UCSD-AML1 (cell line): ENCODE results near the gene ANKRD33B.
"Not testable (repeated sequence)": the region's sequence is repeated elsewhere in the genome, so short reads cannot be mapped to it uniquely, and the experiment has no call there.

Experiments used
- DNase-seq: peaks from one replicate; lab custom pipeline; 2025; ENCODE audit not compliant: unreplicated experiment; lab: John Stamatoyannopoulos, UW

The ANKRD33B gene

GRCh38 chr5:10612251-10612650, 48.4 kb downstream of the ANKRD33B start:
- no peak for DNase-seq

DNA sequence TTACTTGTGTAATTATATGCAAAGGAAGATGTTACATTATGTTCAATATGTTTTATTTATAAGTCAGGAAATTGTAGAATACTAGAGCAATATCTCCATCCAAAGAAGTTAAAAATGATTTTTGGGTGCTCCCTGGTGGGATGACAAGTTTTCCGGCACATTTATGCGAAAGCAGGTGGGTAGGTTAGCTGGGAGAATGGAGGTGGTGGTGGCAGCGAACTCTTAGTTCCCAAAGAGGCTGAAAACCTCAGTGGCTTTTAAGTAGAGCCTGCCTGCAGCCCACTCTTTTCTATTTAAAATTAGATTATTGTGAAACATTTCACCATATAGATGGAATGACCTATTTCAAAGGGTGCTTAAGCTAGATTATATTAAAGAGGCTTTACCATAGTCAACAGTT, 51.8 kb downstream of the ANKRD33B start:
- no peak for DNase-seq

GRCh38 chr5:10617103-10617502, 53.2 kb downstream of the ANKRD33B start:
- no peak for DNase-seq

GRCh38 chr5:10618311-10618710, 54.4 kb downstream of the ANKRD33B start:
- DNase-seq = no peak

GRCh38 chr5:10619649-10620048, 55.8 kb downstream of the ANKRD33B start:
- DNase-seq = no peak

DNA sequence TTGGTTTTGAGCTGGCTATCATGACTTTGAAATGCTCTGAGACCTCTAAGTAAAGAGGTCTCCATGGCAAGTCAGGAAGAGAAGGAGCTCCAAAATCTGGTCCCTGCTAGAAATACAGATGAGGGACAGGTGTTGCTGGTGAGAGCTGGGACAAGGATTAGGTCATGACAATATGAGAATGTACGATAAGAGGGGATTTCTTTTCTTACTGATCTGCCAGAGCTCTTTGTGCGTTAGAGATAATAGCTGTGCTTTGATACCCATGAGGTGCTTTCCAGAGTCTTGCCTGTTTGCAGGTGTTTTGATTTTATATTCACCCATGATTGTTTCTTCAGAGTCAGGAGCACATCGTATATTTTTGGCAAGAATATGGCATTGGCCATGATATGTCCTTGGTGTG, 56.5 kb downstream of the ANKRD33B start:
- no peak for DNase-seq

DNA sequence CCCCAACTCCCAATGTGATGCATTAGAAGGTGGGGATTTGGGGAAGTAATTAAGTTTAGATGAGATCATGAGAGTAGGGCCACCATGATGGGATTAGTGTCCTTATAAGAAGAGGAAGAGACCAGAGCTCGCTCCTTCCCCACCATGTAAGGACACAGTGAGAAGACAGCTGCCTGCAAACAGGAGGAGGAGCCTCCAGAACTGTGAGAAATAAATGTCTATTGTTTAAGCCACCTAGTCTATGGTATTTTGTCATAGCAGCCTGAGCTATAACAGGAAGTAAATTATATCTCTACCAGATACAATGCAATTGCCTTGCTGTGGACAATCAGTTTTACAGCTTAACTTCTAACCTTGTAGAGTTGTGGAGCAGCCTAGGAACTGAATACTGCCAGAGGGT, 58.0 kb downstream of the ANKRD33B start:
- DNase-seq = no peak

DNA sequence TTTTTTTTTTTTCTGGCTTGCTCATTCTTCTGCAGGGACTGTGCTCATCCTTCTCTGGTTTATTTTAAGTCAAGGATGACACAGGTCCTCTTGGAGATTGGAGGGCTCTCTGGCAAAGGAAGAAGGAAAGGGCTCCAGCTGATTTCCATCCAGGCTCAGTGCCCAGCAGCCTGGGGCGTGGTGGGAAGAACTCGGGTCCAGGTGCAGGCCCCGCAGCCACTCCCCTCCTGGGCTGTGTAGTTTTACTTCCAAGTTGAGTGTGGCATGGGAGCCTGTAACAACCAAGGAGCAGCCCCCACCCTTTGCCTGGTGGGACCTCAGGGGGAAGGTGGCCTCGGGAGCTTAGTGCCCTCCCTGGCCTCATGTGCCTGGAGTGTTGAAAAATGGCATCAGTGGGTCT, 58.9 kb downstream of the ANKRD33B start:
- DNase-seq = no peak

DNA sequence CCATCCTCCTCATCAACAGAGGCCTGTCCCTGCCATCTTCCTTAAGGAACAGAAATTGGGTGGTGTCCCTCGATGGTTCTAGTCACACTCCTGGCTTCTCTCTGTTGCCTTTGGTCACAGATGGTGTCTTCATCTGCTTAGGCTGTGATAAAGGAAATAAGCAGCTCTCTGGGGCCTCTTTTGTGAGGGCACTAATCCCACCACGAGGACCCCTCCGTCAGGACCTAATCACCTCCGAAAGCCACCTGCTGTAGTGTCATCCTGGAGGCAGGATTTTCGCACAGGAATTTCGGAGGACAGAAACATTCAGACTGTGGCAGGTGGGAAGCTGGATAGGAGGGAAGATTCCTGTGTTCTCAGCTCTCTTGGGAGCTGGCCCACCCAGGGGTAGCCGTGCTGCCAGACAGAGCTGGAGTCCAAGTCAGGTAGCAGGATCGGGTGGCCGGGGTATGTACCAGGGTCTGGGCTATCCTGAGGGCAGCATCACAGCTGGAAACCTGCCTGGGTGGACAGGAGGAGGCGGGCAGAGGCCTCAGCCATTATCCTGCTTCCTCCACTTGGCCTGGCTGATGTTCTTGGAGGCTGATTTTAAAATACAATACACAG, 59.5 kb downstream of the ANKRD33B start:
- no peak for DNase-seq

GRCh38 chr5:10624206-10624605, 60.3 kb downstream of the ANKRD33B start:
- DNase-seq = no peak

DNA sequence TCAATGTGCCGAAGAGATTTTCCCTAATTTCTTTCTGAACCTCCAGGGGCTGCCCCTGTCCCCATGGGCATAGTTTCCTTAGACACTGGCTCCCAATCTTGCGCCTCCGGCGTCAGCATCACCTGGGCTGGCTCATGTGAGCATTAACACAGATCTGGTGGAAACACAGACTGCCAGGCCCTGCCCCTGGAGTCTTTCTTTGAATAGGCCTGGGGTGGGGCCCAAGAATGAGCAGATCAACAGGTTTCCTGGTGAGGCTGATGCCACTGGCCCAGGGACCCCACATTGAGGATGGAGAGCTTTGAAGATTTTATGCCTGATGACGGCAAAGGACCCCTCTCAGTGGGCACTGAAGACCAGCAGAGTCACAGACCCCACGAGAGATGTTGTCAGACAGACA, 60.8 kb downstream of the ANKRD33B start:
- no peak for DNase-seq

- DNase-seq = no peak
These were observed 62.0 kb downstream of the ANKRD33B start for GRCh38 chr5:10625700-10626472.

DNA sequence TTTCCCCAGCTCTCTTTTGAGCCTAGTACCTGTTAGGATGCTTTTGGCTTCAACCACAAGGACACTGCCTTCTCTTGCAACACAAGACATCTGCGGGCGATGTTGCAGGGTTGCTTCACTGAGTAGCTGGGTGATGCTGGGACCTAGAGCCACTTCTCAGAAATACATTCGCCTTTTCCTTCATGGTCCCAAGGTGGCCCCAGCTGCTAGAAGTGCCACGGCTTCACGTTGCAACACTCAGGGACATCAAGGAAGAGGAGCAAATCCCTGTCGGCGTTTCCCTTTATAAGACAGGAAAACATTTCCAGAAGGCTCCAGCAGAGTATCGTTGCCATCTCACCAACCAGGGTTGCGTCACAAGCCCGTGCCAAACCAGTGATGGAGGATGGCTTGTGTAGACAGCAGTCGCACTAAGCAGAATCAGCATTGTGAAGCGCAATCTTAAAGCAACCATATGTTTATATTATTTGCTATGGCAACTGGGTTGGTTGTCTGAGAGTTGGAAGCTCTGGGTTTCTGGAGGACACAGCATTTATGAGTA, 62.7 kb downstream of the ANKRD33B start:
- DNase-seq = no peak

GRCh38 chr5:10627160-10627701, 63.4 kb downstream of the ANKRD33B start:
- DNase-seq = peak; percentile 50

DNA sequence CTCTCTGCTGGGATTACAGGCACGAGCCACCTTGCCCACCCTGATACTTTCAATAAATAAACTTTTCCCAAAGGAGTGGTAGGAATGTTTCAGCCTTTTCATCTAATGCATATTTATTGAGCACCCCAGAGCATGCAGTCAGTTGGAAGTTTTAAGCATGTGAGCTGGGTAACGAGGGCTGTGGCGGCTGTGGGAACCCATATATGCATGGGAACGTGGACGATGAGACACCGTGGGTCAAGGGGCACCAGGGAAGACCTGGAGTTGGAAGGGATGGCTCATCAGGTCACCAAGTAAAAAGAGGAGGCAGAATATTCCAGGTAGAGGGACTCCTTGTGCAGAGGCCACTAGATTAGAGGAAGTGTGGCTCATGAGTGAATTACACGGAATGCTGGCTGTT, 64.7 kb downstream of the ANKRD33B start:
- DNase-seq = no peak

DNA sequence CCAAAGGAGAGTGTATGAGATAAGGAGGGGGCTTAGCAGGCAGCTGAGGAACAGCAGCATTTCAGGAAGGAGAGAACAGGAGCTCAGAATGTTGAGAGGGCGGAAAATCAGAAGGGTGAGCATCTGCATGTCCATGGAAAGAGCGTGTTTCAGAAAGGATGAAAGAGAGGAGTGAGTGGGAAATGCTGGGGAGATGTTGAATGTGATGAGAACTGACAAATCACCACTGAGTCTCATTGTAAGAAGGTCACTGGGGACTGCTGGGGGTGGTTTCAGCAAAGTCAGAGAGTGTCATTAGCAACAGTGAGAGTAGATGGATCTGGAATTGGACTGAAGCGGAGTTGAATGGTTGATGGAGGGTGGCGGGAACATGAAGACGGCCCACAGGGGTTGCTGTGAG, 65.8 kb downstream of the ANKRD33B start:
- no peak for DNase-seq

DNA sequence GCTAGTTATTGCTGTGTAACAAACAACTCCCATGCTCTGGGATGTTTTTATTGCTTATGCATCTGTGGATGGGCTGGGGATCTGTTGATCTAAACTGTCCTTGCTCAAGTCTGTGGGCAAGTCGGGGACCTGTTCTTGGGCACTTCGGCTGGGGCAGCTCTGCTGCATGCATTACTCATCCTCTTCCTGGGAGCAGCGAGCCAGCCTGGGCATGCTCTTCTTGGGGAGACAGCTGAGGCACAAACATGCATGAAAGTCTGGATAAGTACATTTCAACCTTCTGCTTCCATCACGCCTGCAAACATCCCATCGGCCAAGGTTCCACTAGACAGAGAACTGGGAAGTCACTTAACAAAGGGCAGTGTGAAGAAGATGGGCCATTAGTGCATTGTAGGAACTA, 66.3 kb downstream of the ANKRD33B start:
- DNase-seq = no peak

GRCh38 chr5:10630744-10631143, 66.9 kb downstream of the ANKRD33B start:
- DNase-seq = not testable (repeated sequence)

GRCh38 chr5:10631316-10631996, 67.6 kb downstream of the ANKRD33B start:
- no peak for DNase-seq

DNA sequence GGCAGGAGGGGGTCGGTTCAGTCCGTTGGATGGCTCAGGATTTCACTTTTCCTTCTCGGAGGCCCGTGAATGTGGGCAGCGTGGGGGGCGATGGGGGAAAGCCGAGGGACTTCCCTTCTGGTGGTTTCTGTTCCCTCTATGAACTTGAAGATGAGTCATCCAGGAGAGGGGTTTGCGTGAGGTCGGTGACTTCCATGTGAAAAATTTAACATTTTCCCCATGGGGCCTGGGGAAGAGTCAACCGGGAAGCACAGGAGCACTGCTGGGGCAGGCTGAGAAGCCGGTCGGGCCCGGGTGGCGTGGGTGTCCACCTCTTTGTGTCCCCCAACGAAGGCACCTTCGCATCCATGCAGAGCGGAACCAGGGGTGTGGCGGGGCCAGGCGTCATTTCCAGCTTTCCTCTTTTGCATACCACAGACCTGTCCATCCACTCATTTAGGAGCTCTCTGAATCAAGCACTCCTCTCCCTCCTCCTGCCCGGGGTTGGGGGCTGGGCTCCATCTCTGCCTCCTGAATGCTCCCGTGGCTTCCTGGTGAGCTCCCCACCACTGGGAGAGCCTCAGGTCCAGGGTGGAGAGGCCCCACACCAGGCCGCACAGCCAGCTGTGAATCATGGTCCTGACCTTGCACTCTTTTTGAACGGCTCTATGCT, 68.4 kb downstream of the ANKRD33B start:
- peak; percentile 63 for DNase-seq
